ENCODE data around the gene RAPGEF5.

GRCh38 chr7:22147868-22148267, 209.1 kb downstream of the RAPGEF5 start:
- no peak for TF ChIP-seq CTCF (IDR thresholded peaks at IDR 0.05 in 8 of 11, conservative IDR thresholded peaks at IDR 0.05 in 3 of 11)
- TF ChIP-seq POLR2AphosphoS5 (IDR thresholded peaks at IDR 0.05): peak in 1 of 3 donors; percentile 33
- TF ChIP-seq POLR2A (IDR thresholded peaks at IDR 0.05): no peak
